ENCODE results near the gene KAZN. TPM values are rescaled to one million over a fixed set of nuclear protein-coding genes. Genes with fewer than 3 reads are reported as not detected.

Gene KAZN
- total RNA-seq, 1 donor from 2014 or later, result 11.6 TPM

DNA sequence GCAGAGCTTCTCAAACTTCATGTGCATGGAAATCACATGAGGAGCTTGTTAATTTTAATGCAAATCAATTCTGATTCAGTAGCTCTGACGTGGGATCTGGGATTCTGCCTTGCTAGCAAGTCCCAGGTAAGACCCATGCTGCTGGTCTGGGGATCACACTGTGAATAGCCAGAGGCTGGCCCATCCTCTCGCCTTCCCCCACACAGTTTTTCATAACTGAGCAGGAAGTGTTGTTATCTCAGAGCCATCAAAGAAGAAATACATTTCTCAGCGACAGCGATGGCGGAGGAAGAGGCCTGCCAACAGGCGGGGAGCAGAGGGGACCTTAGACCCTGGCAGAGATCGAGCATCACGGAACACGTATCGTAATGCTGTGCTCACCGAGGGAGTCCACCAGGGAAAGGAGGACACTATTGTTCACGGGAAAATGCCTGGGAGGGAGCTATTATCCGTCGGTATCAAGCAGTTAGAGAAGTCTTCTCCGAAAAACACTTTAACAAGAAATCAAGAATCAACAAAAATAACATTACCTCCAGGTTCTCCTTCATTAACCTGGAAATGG is 286.2 kb downstream of the KAZN start:
- no peak overlapping the region for H3K4me3 Mint-ChIP-seq
- TF ChIP-seq, protein P1, sequence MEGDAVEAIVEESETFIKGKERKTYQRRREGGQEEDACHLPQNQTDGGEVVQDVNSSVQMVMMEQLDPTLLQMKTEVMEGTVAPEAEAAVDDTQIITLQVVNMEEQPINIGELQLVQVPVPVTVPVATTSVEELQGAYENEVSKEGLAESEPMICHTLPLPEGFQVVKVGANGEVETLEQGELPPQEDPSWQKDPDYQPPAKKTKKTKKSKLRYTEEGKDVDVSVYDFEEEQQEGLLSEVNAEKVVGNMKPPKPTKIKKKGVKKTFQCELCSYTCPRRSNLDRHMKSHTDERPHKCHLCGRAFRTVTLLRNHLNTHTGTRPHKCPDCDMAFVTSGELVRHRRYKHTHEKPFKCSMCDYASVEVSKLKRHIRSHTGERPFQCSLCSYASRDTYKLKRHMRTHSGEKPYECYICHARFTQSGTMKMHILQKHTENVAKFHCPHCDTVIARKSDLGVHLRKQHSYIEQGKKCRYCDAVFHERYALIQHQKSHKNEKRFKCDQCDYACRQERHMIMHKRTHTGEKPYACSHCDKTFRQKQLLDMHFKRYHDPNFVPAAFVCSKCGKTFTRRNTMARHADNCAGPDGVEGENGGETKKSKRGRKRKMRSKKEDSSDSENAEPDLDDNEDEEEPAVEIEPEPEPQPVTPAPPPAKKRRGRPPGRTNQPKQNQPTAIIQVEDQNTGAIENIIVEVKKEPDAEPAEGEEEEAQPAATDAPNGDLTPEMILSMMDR (conservative IDR thresholded peaks at IDR 0.05), result no peak
- no peak for DNase-seq (ENCODE audit: low read depth, low spot score)
- H3K27ac Mint-ChIP-seq (ENCODE audit: unreplicated experiment), result no peak overlapping the region
- peaks cover 26% of the 10 kb centered on the region for H3K4me1 Mint-ChIP-seq
- no peaks in the 10 kb centered on the region for H3K27me3 Mint-ChIP-seq (ENCODE audit: low read depth)
- H3K36me3 Mint-ChIP-seq (ENCODE audit: low read depth), result no peaks in the 10 kb centered on the region
- H3K9me3 Mint-ChIP-seq, result no peaks in the 10 kb centered on the region

DNA sequence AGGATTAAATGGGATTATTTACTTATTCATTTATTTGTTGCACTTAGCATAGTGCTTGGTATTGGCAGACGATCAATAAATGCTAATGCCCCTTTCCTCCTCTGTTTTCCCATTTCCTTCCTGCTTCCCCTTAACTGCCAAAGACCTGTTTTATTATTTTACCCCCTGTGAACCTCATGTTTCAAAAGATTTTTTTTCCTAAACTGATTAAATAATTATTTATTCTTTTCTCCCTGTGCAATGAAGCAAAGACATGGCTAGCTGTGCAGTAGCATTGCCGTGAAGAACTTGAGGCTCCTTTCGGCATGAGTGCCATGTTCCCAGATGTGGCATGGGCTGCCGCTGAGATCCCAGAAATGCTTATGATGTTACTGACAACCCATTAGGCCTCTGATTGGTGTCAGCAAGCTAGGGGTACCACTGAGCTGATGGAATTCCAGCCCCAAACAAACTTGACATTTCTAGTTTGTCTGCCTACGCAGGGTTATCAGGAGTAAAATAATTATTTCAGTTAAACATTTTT is 288.6 kb downstream of the KAZN start:
- Mint-ChIP-seq H3K27me3 (ENCODE audit: low read depth) (no peaks in the 10 kb centered on the region), H3K36me3 (ENCODE audit: low read depth) (no peaks in the 10 kb centered on the region), H3K4me1 (peaks cover 37% of the 10 kb centered on the region), H3K9me3 (no peaks in the 10 kb centered on the region), H3K27ac (ENCODE audit: unreplicated experiment) (no peak overlapping the region), H3K4me3 (no peak overlapping the region)
- TF ChIP-seq, protein P1 (conservative IDR thresholded peaks at IDR 0.05), result no peak
- no peak for DNase-seq (ENCODE audit: low read depth, low spot score)

DNA sequence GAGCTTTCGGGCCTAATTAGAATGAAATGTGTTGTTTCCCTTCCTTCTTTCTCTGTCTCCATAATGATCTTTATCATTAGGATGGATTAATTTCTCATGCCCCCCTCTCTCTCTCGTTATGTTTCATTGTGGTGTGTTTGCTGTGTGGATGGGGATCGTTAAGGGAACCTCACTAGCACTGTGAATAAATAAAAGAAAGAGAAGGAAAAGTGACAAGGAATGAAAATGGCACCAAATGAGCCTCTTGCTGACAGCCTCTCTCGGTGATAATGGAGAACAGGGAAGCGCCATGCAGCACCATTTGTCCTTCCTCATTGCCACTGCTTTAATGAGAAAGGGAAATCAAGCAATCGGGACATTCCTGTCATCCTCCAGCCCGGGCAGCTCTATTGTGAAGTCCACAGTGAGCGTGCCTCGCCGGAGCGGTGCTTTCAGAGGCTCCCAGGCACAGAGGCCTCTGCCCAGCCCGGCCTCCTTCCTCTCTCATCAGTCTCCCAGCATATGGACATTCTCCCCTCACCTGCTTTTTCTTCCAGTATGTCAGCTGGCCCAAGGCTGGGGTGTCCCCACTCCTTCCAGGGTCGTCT is 289.4 kb downstream of the KAZN start:
- H3K9me3 Mint-ChIP-seq, result no peaks in the 10 kb centered on the region
- peak; percentile 33 for DNase-seq (ENCODE audit: low read depth, low spot score)
- no peaks in the 10 kb centered on the region for H3K36me3 Mint-ChIP-seq (ENCODE audit: low read depth)
- peaks cover 42% of the 10 kb centered on the region for H3K4me1 Mint-ChIP-seq
- no peak overlapping the region for H3K4me3 Mint-ChIP-seq
- H3K27ac Mint-ChIP-seq (ENCODE audit: unreplicated experiment), result no peak overlapping the region
- H3K27me3 Mint-ChIP-seq (ENCODE audit: low read depth), result no peaks in the 10 kb centered on the region
- TF ChIP-seq, protein P1 (conservative IDR thresholded peaks at IDR 0.05), result no peak

DNA sequence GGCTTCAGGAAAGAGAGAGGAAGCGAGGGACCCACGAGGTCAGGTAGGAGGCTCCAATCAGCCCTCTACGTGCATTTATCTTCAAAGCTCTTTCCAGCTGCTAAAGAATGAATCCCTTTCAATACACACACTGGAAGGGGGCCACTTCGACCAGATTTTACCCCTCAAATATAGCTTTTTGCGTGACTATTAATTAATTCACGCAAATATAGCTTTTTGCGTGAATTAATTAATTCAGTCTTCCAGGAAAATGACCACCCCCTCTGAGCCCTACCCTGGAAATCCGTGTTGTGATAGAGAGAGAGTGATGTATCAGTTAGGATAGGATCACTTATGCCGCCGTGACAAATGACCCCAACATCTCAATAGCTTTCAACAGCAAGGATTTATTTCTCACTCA is 289.9 kb downstream of the KAZN start:
- Mint-ChIP-seq H3K9me3 (no peaks in the 10 kb centered on the region), H3K4me1 (peaks cover 47% of the 10 kb centered on the region), H3K27ac (ENCODE audit: unreplicated experiment) (no peak overlapping the region), H3K27me3 (ENCODE audit: low read depth) (no peaks in the 10 kb centered on the region), H3K4me3 (no peak overlapping the region), H3K36me3 (ENCODE audit: low read depth) (no peaks in the 10 kb centered on the region)
- DNase-seq (ENCODE audit: low read depth, low spot score), result no peak
- TF ChIP-seq, protein P1 (conservative IDR thresholded peaks at IDR 0.05), result no peak

DNA sequence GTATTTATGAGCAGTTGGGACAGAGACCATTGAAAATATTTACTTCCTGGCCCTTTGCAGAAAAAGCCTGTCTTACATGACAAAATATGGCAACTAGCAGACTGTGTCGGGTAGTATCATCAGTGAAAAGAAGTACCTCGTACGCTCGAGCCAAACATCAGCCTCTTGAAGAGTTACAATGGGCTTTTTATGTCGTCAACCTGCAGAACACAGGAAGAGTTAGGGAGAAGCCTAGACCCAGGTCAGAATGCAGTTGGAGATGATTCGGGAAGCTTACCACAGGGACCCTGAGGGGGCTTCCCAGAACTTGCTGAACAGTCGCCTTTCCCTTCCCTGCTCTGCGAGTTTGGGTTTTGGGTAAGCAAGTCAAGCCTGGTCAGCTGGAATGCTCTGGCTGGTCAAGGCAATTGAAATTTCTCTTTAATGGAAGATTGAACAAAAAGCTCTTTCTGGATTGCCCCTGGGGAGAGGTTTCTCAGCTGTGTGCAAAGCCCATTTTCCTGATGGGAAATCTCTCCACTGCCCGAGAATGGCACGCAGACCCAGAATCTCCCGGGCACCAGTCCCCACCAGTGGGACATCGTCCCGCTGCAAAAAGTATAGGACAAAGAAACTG is 291.4 kb downstream of the KAZN start:
- DNase-seq (ENCODE audit: low read depth, low spot score), result no peak
- TF ChIP-seq, protein P1 (conservative IDR thresholded peaks at IDR 0.05), result no peak
- H3K4me3 Mint-ChIP-seq, result no peak overlapping the region
- peaks cover 56% of the 10 kb centered on the region for H3K4me1 Mint-ChIP-seq
- no peaks in the 10 kb centered on the region for H3K27me3 Mint-ChIP-seq (ENCODE audit: low read depth)
- no peaks in the 10 kb centered on the region for H3K36me3 Mint-ChIP-seq (ENCODE audit: low read depth)
- peak overlapping the region; percentile 36 for H3K27ac Mint-ChIP-seq (ENCODE audit: unreplicated experiment)
- no peaks in the 10 kb centered on the region for H3K9me3 Mint-ChIP-seq

Measured in neural crest cell (in vitro differentiated cells).